ENCODE results near the gene TTPAL.

TTPAL gene

GRCh38 chr20:44475694-44476560, at the start of gene TTPAL:
Gene TTPAL, plus strand, starts transcription at chr20:44475874. Its CDS starts 4,126 bp downstream, at chr20:44480000.
- peak; percentile 23 for TF ChIP-seq CTCF (IDR thresholded peaks at IDR 0.05; ENCODE audit: low read depth, low read length, missing control alignments)
- peak within 1 kb of the TSS; percentile 88 for H3K4me3 ChIP-seq (ENCODE audit: low read depth, low read length)
- DNase-seq (ENCODE audit: low read depth) = peak; percentile 61

- TF ChIP-seq CTCF (IDR thresholded peaks at IDR 0.05; ENCODE audit: low read depth, low read length, missing control alignments) = no peak
- no peak for DNase-seq (ENCODE audit: low read depth)
- H3K4me3 ChIP-seq (ENCODE audit: low read depth, low read length) = no peak overlapping the region
Measured at GRCh38 chr20:44425923-44426322, 49.8 kb upstream of the TTPAL start.

GRCh38 chr20:44426879-44427790, 48.5 kb upstream of the TTPAL start:
- DNase-seq (ENCODE audit: low read depth) = no peak
- H3K4me3 ChIP-seq (ENCODE audit: low read depth, low read length) = no peak overlapping the region
- TF ChIP-seq CTCF (IDR thresholded peaks at IDR 0.05; ENCODE audit: low read depth, low read length, missing control alignments) = no peak

GRCh38 chr20:44427804-44428173, 47.9 kb upstream of the TTPAL start:
- no peak overlapping the region for H3K4me3 ChIP-seq (ENCODE audit: low read depth, low read length)
- DNase-seq (ENCODE audit: low read depth) = no peak
- no peak for TF ChIP-seq CTCF (IDR thresholded peaks at IDR 0.05; ENCODE audit: low read depth, low read length, missing control alignments)

- no peak for TF ChIP-seq CTCF (IDR thresholded peaks at IDR 0.05; ENCODE audit: low read depth, low read length, missing control alignments)
- no peak for DNase-seq (ENCODE audit: low read depth)
- no peak overlapping the region for H3K4me3 ChIP-seq (ENCODE audit: low read depth, low read length)
Measured at GRCh38 chr20:44428174-44429016, 47.3 kb upstream of the TTPAL start.

- TF ChIP-seq CTCF (IDR thresholded peaks at IDR 0.05; ENCODE audit: low read depth, low read length, missing control alignments) = no peak
- DNase-seq (ENCODE audit: low read depth) = no peak
- no peak overlapping the region for H3K4me3 ChIP-seq (ENCODE audit: low read depth, low read length)
Measured at GRCh38 chr20:44429017-44429339, 46.7 kb upstream of the TTPAL start.
